ENCODE data around the gene PLXNB2. TPM values are rescaled to one million over a fixed set of nuclear protein-coding genes. Genes with fewer than 3 reads are reported as not detected.

Gene PLXNB2
- total and polyA plus RNA-seq, 2 donors (not counting 1 experiment from before 2014, with no cell fraction given), result 62.7 to 209 TPM

DNA sequence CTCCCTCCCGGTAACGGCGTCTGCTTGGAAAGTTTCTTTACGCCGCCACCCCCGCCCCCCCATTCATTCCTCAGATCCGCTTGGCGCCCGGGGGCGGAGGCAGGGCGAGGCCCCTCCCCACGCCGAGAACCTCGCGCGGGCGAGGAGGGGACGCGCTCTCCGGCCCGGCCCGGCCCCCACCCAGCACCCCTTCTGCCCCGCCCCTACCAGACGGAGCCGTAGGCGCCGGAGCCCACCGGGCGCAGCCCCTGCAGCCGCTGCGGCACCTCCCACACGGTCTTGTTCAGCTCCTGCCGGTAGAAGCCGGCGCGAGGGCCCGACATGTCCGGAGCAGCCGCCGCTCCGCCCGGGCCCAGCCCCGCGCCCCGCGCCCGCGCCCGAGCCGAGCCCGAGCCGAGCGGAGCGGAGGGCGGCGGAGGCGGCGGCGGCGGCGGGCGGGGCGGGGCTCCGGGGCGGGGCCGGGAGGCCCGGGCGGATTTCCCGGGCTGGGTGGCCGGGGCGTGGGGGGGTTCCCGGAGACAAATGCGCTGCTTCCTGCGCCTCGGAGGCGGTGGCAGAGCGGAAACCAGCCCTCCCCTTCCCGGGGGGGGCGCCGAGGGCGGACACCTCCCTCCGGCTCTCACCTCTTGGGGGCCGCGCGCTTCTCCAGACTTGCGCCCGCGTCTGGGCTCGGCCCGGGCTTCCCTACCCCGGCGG is 37.3 kb downstream of the PLXNB2 start, which contains the start of gene MAPK11:
MAPK11 (minus strand) TSS at position 411 of the 696 bp plus-strand sequence; CDS start at position 323, 88 bp downstream.
- TF ChIP-seq EZH2 (IDR thresholded peaks at IDR 0.05; ENCODE audit: low read length, missing control alignments) (no peak), CTCF (conservative IDR thresholded peaks at IDR 0.05 in 1 of 2, IDR thresholded peaks at IDR 0.05 in 1 of 2; ENCODE audit: low read depth in 1 of 2, low read length in 2 of 2) (no peak)
- no peaks in the 10 kb centered on the region for H3K9me3 ChIP-seq (ENCODE audit: control insufficient read depth, insufficient read depth, low read depth, low read length)
- H3K9ac ChIP-seq (ENCODE audit: insufficient read depth, low read length), result peak within 1 kb of the TSS; percentile 13
- no peaks in the 10 kb centered on the region for H3K79me2 ChIP-seq (ENCODE audit: control insufficient read depth, insufficient read depth, low read length)
- DNase-seq (ENCODE audit: low read depth in 2 of 2), result peak in 1 of 2 donors; percentile 67
- H3K27ac ChIP-seq (ENCODE audit: insufficient read depth, low read length), result no peak within 1 kb of the TSS
- peaks cover 5% of the 10 kb centered on the region for H3K36me3 ChIP-seq (ENCODE audit: control insufficient read depth, insufficient read depth, low read length)
- H4K20me1 ChIP-seq (ENCODE audit: control insufficient read depth, extremely low read depth, insufficient read depth, low read length), result no peaks in the 10 kb centered on the region
- peak within 1 kb of the TSS; percentile 33 to 66 (median 46) for H3K4me3 ChIP-seq (replicated peaks in 1 of 4; ENCODE audit: control extremely low read depth in 1 of 4, insufficient read depth in 1 of 4, low read depth in 3 of 4, low read length in 4 of 4)
- H3K4me2 ChIP-seq (ENCODE audit: extremely low read depth, insufficient read depth, low read length), result peak within 1 kb of the TSS; percentile 90
- H3K4me1 ChIP-seq (ENCODE audit: control insufficient read depth, extremely low read depth, insufficient read depth, low read length), result peaks cover 10% of the 10 kb centered on the region
- no peak within 1 kb of the TSS for H2AFZ ChIP-seq (ENCODE audit: low read length)
- no peaks in the 10 kb centered on the region for H3K27me3 ChIP-seq (ENCODE audit: control insufficient read depth, insufficient read depth, low read length)

- no peak overlapping the region for H3K27ac ChIP-seq (ENCODE audit: insufficient read depth, low read length)
- no peaks in the 10 kb centered on the region for H3K79me2 ChIP-seq (ENCODE audit: control insufficient read depth, insufficient read depth, low read length)
- H4K20me1 ChIP-seq (ENCODE audit: control insufficient read depth, extremely low read depth, insufficient read depth, low read length), result no peaks in the 10 kb centered on the region
- no peaks in the 10 kb centered on the region for H3K27me3 ChIP-seq (ENCODE audit: control insufficient read depth, insufficient read depth, low read length)
- peak overlapping the region in 3 of 4 experiments; percentile 15 to 48 (median 29) for H3K4me3 ChIP-seq (replicated peaks in 1 of 4; ENCODE audit: control extremely low read depth in 1 of 4, insufficient read depth in 1 of 4, low read depth in 3 of 4, low read length in 4 of 4)
- H2AFZ ChIP-seq (ENCODE audit: low read length), result no peak overlapping the region
- TF ChIP-seq EZH2 (IDR thresholded peaks at IDR 0.05; ENCODE audit: low read length, missing control alignments), result no peak
- no peak for TF ChIP-seq CTCF (conservative IDR thresholded peaks at IDR 0.05 in 1 of 2, IDR thresholded peaks at IDR 0.05 in 1 of 2; ENCODE audit: low read depth in 1 of 2, low read length in 2 of 2)
- H3K36me3 ChIP-seq (ENCODE audit: control insufficient read depth, insufficient read depth, low read length), result peaks cover 2% of the 10 kb centered on the region
- peak overlapping the region; percentile 40 for H3K4me2 ChIP-seq (ENCODE audit: extremely low read depth, insufficient read depth, low read length)
- H3K4me1 ChIP-seq (ENCODE audit: control insufficient read depth, extremely low read depth, insufficient read depth, low read length), result peaks cover 10% of the 10 kb centered on the region
- no peak for DNase-seq (ENCODE audit: low read depth in 2 of 2)
- H3K9me3 ChIP-seq (ENCODE audit: control insufficient read depth, insufficient read depth, low read depth, low read length), result no peaks in the 10 kb centered on the region
- H3K9ac ChIP-seq (ENCODE audit: insufficient read depth, low read length), result no peak overlapping the region
These were observed 37.9 kb downstream of the PLXNB2 start for GRCh38 chr22:50269573-50269969.

- no peaks in the 10 kb centered on the region for H4K20me1 ChIP-seq (ENCODE audit: control insufficient read depth, extremely low read depth, insufficient read depth, low read length)
- no peaks in the 10 kb centered on the region for H3K9me3 ChIP-seq (ENCODE audit: control insufficient read depth, insufficient read depth, low read depth, low read length)
- H3K4me1 ChIP-seq (ENCODE audit: control insufficient read depth, extremely low read depth, insufficient read depth, low read length), result peaks cover 10% of the 10 kb centered on the region
- H2AFZ ChIP-seq (ENCODE audit: low read length), result no peak overlapping the region
- no peak overlapping the region for H3K9ac ChIP-seq (ENCODE audit: insufficient read depth, low read length)
- no peak for TF ChIP-seq EZH2 (IDR thresholded peaks at IDR 0.05; ENCODE audit: low read length, missing control alignments)
- TF ChIP-seq CTCF (conservative IDR thresholded peaks at IDR 0.05 in 1 of 2, IDR thresholded peaks at IDR 0.05 in 1 of 2; ENCODE audit: low read depth in 1 of 2, low read length in 2 of 2), result no peak
- no peak overlapping the region for H3K27ac ChIP-seq (ENCODE audit: insufficient read depth, low read length)
- no peak overlapping the region for H3K4me3 ChIP-seq (replicated peaks in 1 of 4; ENCODE audit: control extremely low read depth in 1 of 4, insufficient read depth in 1 of 4, low read depth in 3 of 4, low read length in 4 of 4)
- no peak for DNase-seq (ENCODE audit: low read depth in 2 of 2)
- H3K36me3 ChIP-seq (ENCODE audit: control insufficient read depth, insufficient read depth, low read length), result no peaks in the 10 kb centered on the region
- no peaks in the 10 kb centered on the region for H3K27me3 ChIP-seq (ENCODE audit: control insufficient read depth, insufficient read depth, low read length)
- H3K4me2 ChIP-seq (ENCODE audit: extremely low read depth, insufficient read depth, low read length), result no peak overlapping the region
- no peaks in the 10 kb centered on the region for H3K79me2 ChIP-seq (ENCODE audit: control insufficient read depth, insufficient read depth, low read length)
These were observed 38.8 kb downstream of the PLXNB2 start for GRCh38 chr22:50268655-50269113.
